Measurements from ENCODE around the gene IMPDH2. TPM values are rescaled to one million over a fixed set of nuclear protein-coding genes. Genes with fewer than 3 reads are reported as not detected.

The IMPDH2 gene
- total and polyA plus RNA-seq, 2 donors (not counting 1 experiment from before 2014, with no cell fraction given), result 187 to 448 TPM

DNA sequence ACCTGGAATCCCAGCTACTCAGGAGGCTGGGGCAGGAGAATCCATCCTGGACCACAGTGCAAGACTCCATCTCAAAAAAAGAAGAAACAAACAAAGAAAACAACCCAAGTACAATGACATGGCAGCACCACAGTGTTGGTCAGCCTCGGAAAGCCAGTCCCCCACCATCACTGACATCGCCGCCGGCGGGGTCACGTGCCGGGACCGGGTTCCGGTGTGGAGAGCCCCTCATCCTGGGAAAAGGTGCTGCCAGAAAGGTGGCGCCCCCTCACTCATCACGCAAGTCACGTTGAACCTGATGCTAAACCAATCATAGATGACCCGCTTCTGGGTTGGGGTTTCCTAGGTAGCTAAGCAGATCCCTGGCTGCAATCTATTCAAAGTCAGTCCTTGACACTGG is 46.9 kb upstream of the IMPDH2 start:
- no peak overlapping the region for H3K27ac ChIP-seq (ENCODE audit: insufficient read depth, low read length)
- H3K9ac ChIP-seq (ENCODE audit: insufficient read depth, low read length), result no peak overlapping the region
- no peaks in the 10 kb centered on the region for H4K20me1 ChIP-seq (ENCODE audit: control insufficient read depth, extremely low read depth, insufficient read depth, low read length)
- H3K9me3 ChIP-seq (ENCODE audit: control insufficient read depth, insufficient read depth, low read depth, low read length), result no peaks in the 10 kb centered on the region
- H3K4me1 ChIP-seq (ENCODE audit: control insufficient read depth, extremely low read depth, insufficient read depth, low read length), result no peaks in the 10 kb centered on the region
- H3K36me3 ChIP-seq (ENCODE audit: control insufficient read depth, insufficient read depth, low read length), result peaks cover 15% of the 10 kb centered on the region
- H3K27me3 ChIP-seq (ENCODE audit: control insufficient read depth, insufficient read depth, low read length), result no peaks in the 10 kb centered on the region
- no peak overlapping the region for H3K4me2 ChIP-seq (ENCODE audit: extremely low read depth, insufficient read depth, low read length)
- H3K4me3 ChIP-seq (replicated peaks in 1 of 4; ENCODE audit: control extremely low read depth in 1 of 4, insufficient read depth in 1 of 4, low read depth in 3 of 4, low read length in 4 of 4), result no peak overlapping the region
- H3K79me2 ChIP-seq (ENCODE audit: control insufficient read depth, insufficient read depth, low read length), result peaks cover 25% of the 10 kb centered on the region
- TF ChIP-seq, protein P1, sequence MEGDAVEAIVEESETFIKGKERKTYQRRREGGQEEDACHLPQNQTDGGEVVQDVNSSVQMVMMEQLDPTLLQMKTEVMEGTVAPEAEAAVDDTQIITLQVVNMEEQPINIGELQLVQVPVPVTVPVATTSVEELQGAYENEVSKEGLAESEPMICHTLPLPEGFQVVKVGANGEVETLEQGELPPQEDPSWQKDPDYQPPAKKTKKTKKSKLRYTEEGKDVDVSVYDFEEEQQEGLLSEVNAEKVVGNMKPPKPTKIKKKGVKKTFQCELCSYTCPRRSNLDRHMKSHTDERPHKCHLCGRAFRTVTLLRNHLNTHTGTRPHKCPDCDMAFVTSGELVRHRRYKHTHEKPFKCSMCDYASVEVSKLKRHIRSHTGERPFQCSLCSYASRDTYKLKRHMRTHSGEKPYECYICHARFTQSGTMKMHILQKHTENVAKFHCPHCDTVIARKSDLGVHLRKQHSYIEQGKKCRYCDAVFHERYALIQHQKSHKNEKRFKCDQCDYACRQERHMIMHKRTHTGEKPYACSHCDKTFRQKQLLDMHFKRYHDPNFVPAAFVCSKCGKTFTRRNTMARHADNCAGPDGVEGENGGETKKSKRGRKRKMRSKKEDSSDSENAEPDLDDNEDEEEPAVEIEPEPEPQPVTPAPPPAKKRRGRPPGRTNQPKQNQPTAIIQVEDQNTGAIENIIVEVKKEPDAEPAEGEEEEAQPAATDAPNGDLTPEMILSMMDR (conservative IDR thresholded peaks at IDR 0.05 in 1 of 2, IDR thresholded peaks at IDR 0.05 in 1 of 2; ENCODE audit: low read depth in 1 of 2, low read length in 2 of 2), result no peak
- no peak for TF ChIP-seq EZH2 (IDR thresholded peaks at IDR 0.05; ENCODE audit: low read length, missing control alignments)
- DNase-seq (ENCODE audit: low read depth in 2 of 2), result no peak
- no peak overlapping the region for H2AFZ ChIP-seq (ENCODE audit: low read length)

DNA sequence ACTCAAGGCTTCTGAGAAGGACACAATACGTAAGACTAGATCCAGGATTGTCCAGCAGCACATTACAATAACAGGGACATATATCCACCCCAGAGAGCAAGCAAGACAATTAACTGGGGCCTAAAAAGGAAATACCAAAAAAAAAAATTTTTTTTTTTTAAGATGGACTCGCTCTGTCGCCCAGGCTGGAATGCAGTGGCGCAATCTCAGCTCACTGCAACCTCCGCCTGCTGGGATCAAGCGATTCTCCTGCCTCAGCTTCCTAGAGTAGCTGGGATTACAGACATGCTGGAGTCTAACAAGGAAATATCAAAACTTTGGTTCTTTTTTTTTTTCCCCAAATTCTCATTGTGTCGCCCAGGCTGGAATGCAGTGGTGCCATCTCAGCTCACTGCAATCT is 28.8 kb upstream of the IMPDH2 start:
- H3K9ac ChIP-seq (ENCODE audit: insufficient read depth, low read length), result no peak overlapping the region
- no peaks in the 10 kb centered on the region for H3K9me3 ChIP-seq (ENCODE audit: control insufficient read depth, insufficient read depth, low read depth, low read length)
- TF ChIP-seq, protein P1 (conservative IDR thresholded peaks at IDR 0.05 in 1 of 2, IDR thresholded peaks at IDR 0.05 in 1 of 2; ENCODE audit: low read depth in 1 of 2, low read length in 2 of 2), result no peak
- TF ChIP-seq EZH2 (IDR thresholded peaks at IDR 0.05; ENCODE audit: low read length, missing control alignments), result no peak
- no peak overlapping the region for H3K27ac ChIP-seq (ENCODE audit: insufficient read depth, low read length)
- H3K4me2 ChIP-seq (ENCODE audit: extremely low read depth, insufficient read depth, low read length), result no peak overlapping the region
- H3K27me3 ChIP-seq (ENCODE audit: control insufficient read depth, insufficient read depth, low read length), result no peaks in the 10 kb centered on the region
- H4K20me1 ChIP-seq (ENCODE audit: control insufficient read depth, extremely low read depth, insufficient read depth, low read length), result no peaks in the 10 kb centered on the region
- H3K4me3 ChIP-seq (replicated peaks in 1 of 4; ENCODE audit: control extremely low read depth in 1 of 4, insufficient read depth in 1 of 4, low read depth in 3 of 4, low read length in 4 of 4), result no peak overlapping the region
- no peaks in the 10 kb centered on the region for H3K4me1 ChIP-seq (ENCODE audit: control insufficient read depth, extremely low read depth, insufficient read depth, low read length)
- peaks cover 10% of the 10 kb centered on the region for H3K36me3 ChIP-seq (ENCODE audit: control insufficient read depth, insufficient read depth, low read length)
- H2AFZ ChIP-seq (ENCODE audit: low read length), result no peak overlapping the region
- no peak for DNase-seq (ENCODE audit: low read depth in 2 of 2)
- H3K79me2 ChIP-seq (ENCODE audit: control insufficient read depth, insufficient read depth, low read length), result peaks cover 3% of the 10 kb centered on the region

DNA sequence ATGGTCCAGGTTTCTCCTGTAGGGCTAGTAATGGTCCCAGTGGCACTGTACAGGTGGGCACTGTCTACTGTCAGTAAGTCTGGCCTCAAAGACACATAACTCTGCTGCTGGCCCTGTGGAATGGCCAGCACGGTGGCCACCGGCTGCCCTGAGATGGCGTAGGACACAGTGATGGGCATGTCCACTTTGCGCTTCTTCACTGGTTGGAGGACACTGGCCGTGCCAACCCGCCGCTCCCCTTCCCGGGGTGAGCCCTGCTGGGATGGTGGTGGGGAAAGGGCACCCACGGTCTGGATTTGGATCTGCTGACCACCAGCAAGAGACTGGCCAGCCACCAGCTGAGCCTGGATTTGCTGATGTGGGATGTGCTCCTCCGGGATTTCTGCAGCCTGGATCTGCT is 28.1 kb upstream of the IMPDH2 start:
- H3K27ac ChIP-seq (ENCODE audit: insufficient read depth, low read length), result no peak overlapping the region
- no peak overlapping the region for H3K4me2 ChIP-seq (ENCODE audit: extremely low read depth, insufficient read depth, low read length)
- TF ChIP-seq EZH2 (IDR thresholded peaks at IDR 0.05; ENCODE audit: low read length, missing control alignments), result no peak
- TF ChIP-seq, protein P1 (conservative IDR thresholded peaks at IDR 0.05 in 1 of 2, IDR thresholded peaks at IDR 0.05 in 1 of 2; ENCODE audit: low read depth in 1 of 2, low read length in 2 of 2), result no peak
- peaks cover 3% of the 10 kb centered on the region for H3K79me2 ChIP-seq (ENCODE audit: control insufficient read depth, insufficient read depth, low read length)
- H3K9me3 ChIP-seq (ENCODE audit: control insufficient read depth, insufficient read depth, low read depth, low read length), result no peaks in the 10 kb centered on the region
- peaks cover 12% of the 10 kb centered on the region for H3K36me3 ChIP-seq (ENCODE audit: control insufficient read depth, insufficient read depth, low read length)
- H4K20me1 ChIP-seq (ENCODE audit: control insufficient read depth, extremely low read depth, insufficient read depth, low read length), result no peaks in the 10 kb centered on the region
- no peaks in the 10 kb centered on the region for H3K27me3 ChIP-seq (ENCODE audit: control insufficient read depth, insufficient read depth, low read length)
- H3K4me1 ChIP-seq (ENCODE audit: control insufficient read depth, extremely low read depth, insufficient read depth, low read length), result no peaks in the 10 kb centered on the region
- H3K9ac ChIP-seq (ENCODE audit: insufficient read depth, low read length), result no peak overlapping the region
- no peak overlapping the region for H3K4me3 ChIP-seq (replicated peaks in 1 of 4; ENCODE audit: control extremely low read depth in 1 of 4, insufficient read depth in 1 of 4, low read depth in 3 of 4, low read length in 4 of 4)
- no peak for DNase-seq (ENCODE audit: low read depth in 2 of 2)
- no peak overlapping the region for H2AFZ ChIP-seq (ENCODE audit: low read length)
